Thyroid gland (tissue), 4 donors: ENCODE results near the gene FGF18. TPM values are rescaled to one million over a fixed set of nuclear protein-coding genes. Genes with fewer than 3 reads are reported as not detected.

Source experiments
- DNase-seq, 2 donors: peaks; one replicate each; pipeline ENCODE4 v3.0.0-alpha.2; 2019
- H3K27ac ChIP-seq, 3 donors: fragments of 200-600 bp; sonication (generic); 1 replicate in 2 of 3; 2 replicates in 1 of 3; pipeline ENCODE4 v1.5.1; 2016 to 2019; ENCODE audit warnings: mild to moderate bottlenecking in 1 of 3, moderate library complexity in 1 of 3
- H3K27me3 ChIP-seq: fragments of 200-600 bp; sonication (generic); one replicate; pipeline ENCODE4 v1.5.1; 2019
- H3K36me3 ChIP-seq, 2 donors: fragments of 200-600 bp; sonication (generic); one replicate each; pipeline ENCODE4 v1.5.1; 2016 to 2019
- H3K4me1 ChIP-seq, 2 donors: fragments of 200-600 bp; sonication (generic); one replicate each; pipeline ENCODE4 v1.5.1; 2017 to 2019
- H3K4me3 ChIP-seq, 3 donors: fragments of 200-600 bp; sonication (generic); replicated peaks in 1 of 3; 1 replicate in 2 of 3; 2 replicates in 1 of 3; pipeline ENCODE4 v1.5.1; 2016; ENCODE audit warnings: mild to moderate bottlenecking in 1 of 3
- H3K9me3 ChIP-seq: fragments of 200-600 bp; sonication (generic); one replicate; pipeline ENCODE4 v1.5.1; 2017
- POLR2A ChIP-seq, 2 donors: fragments of 450-650 bp; IDR thresholded peaks; one replicate each; pipeline ENCODE4 v1.6.1; 2017; ENCODE audit warnings: antibody characterized with exemption in 2 of 2, mild to moderate bottlenecking in 2 of 2, moderate library complexity in 1 of 2
- WGBS, 2 donors: methylation state at CpG; one replicate each; pipeline ENCODE4 v1.1.5; 2017; 5-methylcytosine and 5-hydroxymethylcytosine counted together
- intact Hi-C: fragments of 100-400 bp; cut with DNase I; formaldehyde crosslinking; loops from one replicate; pipeline ENCODE4 v1.15.1; 2023
- total RNA-seq, 4 donors: library from RNA; depleted of rRNA; stranded (reverse); fragments of >200 nt; gene quantifications; one replicate each; pipeline ENCODE4 v1.2.3, GENCODE V29; 2016
- TF ChIP-seq, protein P1 (sequence below), 6 experiments: fragments of 200-600 bp in 3 of 6; fragments of 450-650 bp in 3 of 6; sonication (generic) in 3 of 6; IDR thresholded peaks; one replicate each; pipeline ENCODE4 v1.5.1; 2016 to 2019; ENCODE audit warnings: antibody characterized with exemption in 6 of 6, mild to moderate bottlenecking in 2 of 6, inconsistent platforms in 1 of 6, moderate library complexity in 1 of 6

The FGF18 gene
- total RNA-seq, 4 donors from 2014 or later: 0.67 to 1.4 (median 1.0) TPM; not detected in 1

DNA sequence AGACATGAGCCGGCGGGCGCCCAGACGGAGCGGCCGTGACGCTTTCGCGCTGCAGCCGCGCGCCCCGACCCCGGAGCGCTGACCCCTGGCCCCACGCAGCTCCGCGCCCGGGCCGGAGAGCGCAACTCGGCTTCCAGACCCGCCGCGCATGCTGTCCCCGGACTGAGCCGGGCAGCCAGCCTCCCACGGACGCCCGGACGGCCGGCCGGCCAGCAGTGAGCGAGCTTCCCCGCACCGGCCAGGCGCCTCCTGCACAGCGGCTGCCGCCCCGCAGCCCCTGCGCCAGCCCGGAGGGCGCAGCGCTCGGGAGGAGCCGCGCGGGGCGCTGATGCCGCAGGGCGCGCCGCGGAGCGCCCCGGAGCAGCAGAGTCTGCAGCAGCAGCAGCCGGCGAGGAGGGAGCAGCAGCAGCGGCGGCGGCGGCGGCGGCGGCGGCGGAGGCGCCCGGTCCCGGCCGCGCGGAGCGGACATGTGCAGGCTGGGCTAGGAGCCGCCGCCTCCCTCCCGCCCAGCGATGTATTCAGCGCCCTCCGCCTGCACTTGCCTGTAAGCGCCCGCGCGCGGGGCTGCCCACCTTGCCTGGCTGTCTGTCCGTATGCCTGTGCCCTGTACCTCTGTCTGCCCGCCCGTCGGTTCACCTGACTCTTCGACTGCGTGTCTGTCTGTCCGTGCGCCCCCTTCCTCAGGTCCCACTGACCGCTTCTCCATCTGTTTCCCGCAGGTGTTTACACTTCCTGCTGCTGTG, 412 bp downstream of the FGF18 start:
- Histone ChIP-seq H3K4me3 (peak overlapping the region in 1 of 3 donors; percentile 18), H3K27ac (peak overlapping the region in 1 of 3 donors; percentile 50), H3K36me3 (no peaks in the 10 kb centered on the region), H3K9me3 (no peaks in the 10 kb centered on the region), H3K27me3 (no peaks in the 10 kb centered on the region), H3K4me1 (peaks cover 27 to 47% of the 10 kb centered on the region in 2 donors)
- 1 to 2% methylated on average over 11 to 19 of the region's 95 CpGs for WGBS, 2 donors
- intact Hi-C loops: loop anchor here (5.0 to 10.0 kb wide), 3 partner anchors 205 to 625 kb away; no protein-coding TSS in a partner anchor
- no peak for TF ChIP-seq POLR2A (IDR thresholded peaks at IDR 0.05)
- TF ChIP-seq, protein P1, sequence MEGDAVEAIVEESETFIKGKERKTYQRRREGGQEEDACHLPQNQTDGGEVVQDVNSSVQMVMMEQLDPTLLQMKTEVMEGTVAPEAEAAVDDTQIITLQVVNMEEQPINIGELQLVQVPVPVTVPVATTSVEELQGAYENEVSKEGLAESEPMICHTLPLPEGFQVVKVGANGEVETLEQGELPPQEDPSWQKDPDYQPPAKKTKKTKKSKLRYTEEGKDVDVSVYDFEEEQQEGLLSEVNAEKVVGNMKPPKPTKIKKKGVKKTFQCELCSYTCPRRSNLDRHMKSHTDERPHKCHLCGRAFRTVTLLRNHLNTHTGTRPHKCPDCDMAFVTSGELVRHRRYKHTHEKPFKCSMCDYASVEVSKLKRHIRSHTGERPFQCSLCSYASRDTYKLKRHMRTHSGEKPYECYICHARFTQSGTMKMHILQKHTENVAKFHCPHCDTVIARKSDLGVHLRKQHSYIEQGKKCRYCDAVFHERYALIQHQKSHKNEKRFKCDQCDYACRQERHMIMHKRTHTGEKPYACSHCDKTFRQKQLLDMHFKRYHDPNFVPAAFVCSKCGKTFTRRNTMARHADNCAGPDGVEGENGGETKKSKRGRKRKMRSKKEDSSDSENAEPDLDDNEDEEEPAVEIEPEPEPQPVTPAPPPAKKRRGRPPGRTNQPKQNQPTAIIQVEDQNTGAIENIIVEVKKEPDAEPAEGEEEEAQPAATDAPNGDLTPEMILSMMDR (IDR thresholded peaks at IDR 0.05): no peak
- DNase-seq: peak; percentile 40 to 50

DNA sequence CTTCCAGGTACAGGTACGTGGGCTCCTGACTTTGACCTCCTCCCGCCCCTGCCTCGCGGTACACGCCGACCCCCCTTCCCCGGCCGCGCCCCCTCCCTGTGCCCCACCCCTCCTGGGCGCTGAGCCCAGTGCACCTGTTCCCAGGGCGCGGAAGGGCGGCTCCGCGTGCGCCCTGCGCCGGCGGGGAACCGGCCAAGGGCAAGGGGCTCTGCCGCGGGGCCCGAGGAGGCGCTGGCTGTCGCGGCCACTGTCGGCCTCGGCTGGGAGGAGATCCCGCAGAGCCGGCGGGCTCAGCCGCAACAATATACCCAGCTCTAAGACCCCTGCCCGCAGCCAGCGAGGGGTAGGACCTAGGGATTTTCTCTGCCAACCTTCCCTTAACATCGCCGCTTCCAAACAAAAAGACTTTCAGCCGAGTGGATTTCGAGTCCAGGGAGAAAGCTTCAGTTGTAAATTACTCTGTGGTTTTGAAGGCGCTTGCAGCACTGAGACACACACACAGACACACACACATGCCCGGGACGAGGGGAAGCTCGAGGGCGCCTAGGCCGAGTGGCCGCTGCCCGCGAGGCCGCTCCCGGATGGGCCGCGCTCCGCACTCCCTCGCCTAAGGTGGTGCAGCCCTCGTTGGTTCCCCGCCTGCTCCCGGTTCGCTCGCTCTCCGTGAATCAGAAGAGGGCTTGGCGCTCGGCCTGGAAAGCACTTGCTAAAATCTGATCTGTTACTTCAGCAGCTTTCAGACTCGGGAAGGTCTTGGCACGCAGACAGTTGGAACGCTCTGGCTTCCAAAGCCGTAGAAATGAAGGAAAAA, 1.2 kb downstream of the FGF18 start:
- Histone ChIP-seq H3K27ac (peak overlapping the region in 2 of 3 donors; percentile 18 to 50), H3K4me3 (peak overlapping the region in 1 of 3 donors; percentile 18), H3K9me3 (no peaks in the 10 kb centered on the region), H3K4me1 (peaks cover 27 to 47% of the 10 kb centered on the region in 2 donors), H3K27me3 (no peaks in the 10 kb centered on the region), H3K36me3 (no peaks in the 10 kb centered on the region)
- 1 to 2% methylated on average over 32 to 56 of the region's 65 CpGs for WGBS, 2 donors
- peak; percentile 98 to 99 for DNase-seq
- intact Hi-C loops: loop anchor here (10.0 kb wide), 2 partner anchors 204 to 624 kb away; no protein-coding TSS in a partner anchor
- TF ChIP-seq, protein P1 (IDR thresholded peaks at IDR 0.05): no peak
- TF ChIP-seq POLR2A (IDR thresholded peaks at IDR 0.05): peak in 1 of 2 donors; percentile 41

DNA sequence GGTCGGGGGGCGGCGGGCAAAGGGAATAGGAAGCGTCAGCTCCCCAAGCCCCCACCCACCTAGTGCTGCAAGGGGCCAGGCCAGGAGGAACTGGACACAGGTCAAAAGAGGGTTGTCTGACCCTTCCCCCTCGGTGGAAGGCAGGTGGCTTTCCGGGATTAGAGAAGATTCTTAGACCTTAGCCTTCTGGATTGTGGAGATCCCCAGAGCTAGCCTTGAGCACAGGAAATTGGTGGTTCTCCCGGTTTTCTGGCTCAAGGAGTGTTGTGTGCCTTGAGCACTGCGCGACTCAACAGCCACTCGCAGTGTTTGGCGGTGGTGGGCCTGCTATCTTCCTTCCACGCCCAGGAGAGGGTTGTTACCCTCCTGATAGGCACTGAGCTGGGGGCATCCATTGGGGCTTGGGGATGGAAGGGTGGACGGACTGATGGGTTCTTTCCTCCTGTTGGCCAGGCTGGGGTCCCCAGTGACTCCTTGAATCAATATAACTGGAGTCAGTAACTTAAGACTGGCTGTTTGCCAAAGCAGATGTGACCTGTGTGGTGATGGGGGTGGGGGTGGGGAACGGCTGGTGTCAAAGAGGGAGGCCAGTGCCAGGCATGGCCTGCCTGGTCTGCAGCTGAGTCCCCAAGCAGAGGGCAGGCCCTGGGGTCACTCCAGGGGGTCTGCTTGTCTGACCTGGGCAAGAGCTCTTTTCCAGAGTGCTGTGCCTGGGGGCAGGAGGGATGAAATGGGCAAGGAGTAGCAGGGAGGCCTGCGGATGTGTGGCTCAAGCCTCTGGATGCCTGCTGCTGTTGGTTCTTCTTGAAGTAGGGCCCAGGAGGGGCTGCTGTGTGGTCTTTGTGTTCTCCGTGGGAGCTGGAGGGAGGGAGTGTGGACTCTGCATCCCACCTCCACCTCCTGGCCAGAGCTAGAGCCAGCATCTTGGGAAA, 2.1 kb downstream of the FGF18 start:
- no peaks in the 10 kb centered on the region for H3K36me3 ChIP-seq
- 43 to 44% methylated on average over 10 to 16 of the region's 16 CpGs for WGBS, 2 donors
- no peak overlapping the region for H3K4me3 ChIP-seq
- no peaks in the 10 kb centered on the region for H3K9me3 ChIP-seq
- peaks cover 27 to 47% of the 10 kb centered on the region in 2 donors for H3K4me1 ChIP-seq
- peak overlapping the region in 2 of 3 donors; percentile 18 to 50 for H3K27ac ChIP-seq
- DNase-seq: no peak
- H3K27me3 ChIP-seq: no peaks in the 10 kb centered on the region
- intact Hi-C loops: loop anchor here (10.0 kb wide), 2 partner anchors 203 to 623 kb away; no protein-coding TSS in a partner anchor
- no peak for TF ChIP-seq POLR2A (IDR thresholded peaks at IDR 0.05)
- TF ChIP-seq, protein P1 (IDR thresholded peaks at IDR 0.05): no peak

DNA sequence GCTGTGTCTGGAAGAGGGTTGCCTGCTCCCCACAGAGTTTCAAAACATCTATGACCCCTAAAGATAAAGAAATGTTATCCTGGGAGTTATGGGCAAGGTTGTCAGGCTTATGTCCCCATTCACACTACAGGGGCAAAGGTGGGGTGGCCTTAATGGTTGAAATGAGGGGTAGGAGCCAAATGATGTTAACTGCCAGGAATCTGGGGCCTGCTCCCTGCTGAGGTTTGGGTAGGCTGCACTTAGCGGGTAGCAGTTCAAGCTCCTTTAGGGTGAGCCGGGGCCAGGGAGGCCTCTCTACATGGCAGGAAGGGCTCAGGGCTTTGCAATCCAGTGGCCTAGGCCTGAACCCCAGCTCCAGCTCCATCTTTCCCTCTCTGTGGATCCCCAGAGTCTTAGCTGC, 3.0 kb downstream of the FGF18 start:
- 100% methylated on average over 2 of the region's 2 CpGs for WGBS, 2 donors
- Histone ChIP-seq H3K9me3 (no peaks in the 10 kb centered on the region), H3K27ac (peak overlapping the region in 1 of 3 donors; percentile 51), H3K27me3 (no peaks in the 10 kb centered on the region), H3K4me3 (no peak overlapping the region), H3K36me3 (no peaks in the 10 kb centered on the region), H3K4me1 (peaks cover 24 to 46% of the 10 kb centered on the region in 2 donors)
- no peak for TF ChIP-seq POLR2A (IDR thresholded peaks at IDR 0.05)
- TF ChIP-seq, protein P1 (IDR thresholded peaks at IDR 0.05): no peak
- intact Hi-C loops: loop anchor here (10.0 kb wide), 2 partner anchors 202 to 622 kb away; no protein-coding TSS in a partner anchor
- no peak for DNase-seq
